HG03139 (cell line): ENCODE measurements around the gene DBET.
"Not testable (repeated sequence)": the region's sequence is repeated elsewhere in the genome, so short reads cannot be mapped to it uniquely, and the experiment has no call there.

Experiments used
- ATAC-seq: cut with Tn5 transposase; IDR thresholded peaks from one replicate; pipeline ENCODE4 v1.9.1; 2021; ENCODE audit not compliant: unreplicated experiment

DBET gene

DNA sequence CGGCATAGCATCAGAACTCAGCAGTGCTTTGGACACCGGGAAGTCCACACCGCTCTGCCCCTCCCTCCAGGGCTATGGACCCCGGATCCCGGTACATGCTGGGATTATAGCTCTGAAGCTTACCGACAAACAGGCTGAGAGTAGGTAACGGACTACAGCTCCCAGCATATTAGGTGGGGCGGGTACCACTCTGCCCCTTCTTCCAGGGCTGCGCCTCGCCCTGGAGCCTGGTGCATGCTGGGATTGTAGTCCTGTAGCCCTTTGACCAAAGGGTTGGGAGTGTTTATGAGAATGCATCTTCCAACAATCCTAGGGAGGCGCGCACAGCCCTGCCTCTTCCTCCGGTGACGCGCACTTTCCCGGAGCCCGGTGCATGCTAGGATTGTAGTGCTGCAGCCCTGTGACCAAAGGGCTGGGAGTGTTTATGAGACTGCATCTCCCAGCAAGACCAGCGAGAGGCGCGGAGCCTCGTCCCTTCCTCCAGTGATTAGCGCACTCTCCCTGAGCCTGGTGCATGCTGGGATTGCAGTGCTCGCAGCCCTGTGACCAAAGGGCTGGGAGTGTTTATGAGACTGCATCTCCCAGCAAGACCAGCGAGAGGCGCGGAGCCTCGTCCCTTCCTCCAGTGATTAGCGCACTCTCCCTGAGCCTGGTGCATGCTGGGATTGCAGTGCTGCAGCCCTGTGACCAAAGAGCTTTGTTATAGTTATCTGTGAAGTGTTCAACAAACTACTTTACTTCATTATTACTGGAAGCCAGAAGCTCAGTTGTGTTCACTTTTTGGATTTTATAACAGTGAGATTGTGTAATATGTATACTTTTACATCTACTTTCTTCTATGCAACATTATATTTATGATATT, 14.7 kb upstream of the DBET start:
- ATAC-seq = not testable (repeated sequence)

DNA sequence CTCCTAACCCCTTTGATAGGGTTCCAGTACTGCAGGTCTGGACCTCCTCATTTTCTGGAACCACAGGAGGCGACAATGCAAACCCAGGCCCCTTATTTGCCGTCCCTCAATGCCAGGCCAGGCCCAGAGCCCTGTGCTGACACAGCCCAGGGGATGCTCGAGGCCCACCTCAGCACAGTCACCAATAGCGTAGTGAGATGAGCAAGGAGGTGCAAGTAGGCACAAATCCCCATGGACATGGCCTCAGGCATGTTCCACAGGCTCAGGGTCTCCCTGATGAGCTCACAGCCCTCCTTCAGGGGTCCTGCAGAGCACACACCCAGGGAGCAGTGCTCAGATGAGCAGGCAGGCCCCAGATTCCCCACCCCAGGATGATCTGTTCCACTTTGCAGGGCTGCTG, 5.3 kb upstream of the DBET start:
- not testable (repeated sequence) for ATAC-seq

DNA sequence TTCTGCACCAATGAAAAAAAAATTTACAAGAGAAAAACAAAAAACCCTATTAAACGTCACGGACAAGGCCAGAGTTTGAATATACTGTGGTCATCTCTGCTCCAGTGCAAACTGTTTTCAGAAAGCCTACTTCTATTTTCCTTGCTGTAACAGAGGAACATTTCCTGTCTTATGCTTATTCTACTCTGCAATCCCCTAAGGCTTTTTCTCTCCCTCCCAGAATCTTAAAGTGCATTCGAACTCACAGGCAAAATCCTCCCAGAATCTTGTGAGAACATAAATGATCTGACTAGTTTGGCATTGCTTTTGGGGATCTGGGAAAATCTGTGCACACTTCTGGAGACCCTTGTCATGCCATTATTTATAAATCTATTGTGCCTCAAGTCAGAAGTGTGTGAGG, 503 bp downstream of the DBET start:
- not testable (repeated sequence) for ATAC-seq

DNA sequence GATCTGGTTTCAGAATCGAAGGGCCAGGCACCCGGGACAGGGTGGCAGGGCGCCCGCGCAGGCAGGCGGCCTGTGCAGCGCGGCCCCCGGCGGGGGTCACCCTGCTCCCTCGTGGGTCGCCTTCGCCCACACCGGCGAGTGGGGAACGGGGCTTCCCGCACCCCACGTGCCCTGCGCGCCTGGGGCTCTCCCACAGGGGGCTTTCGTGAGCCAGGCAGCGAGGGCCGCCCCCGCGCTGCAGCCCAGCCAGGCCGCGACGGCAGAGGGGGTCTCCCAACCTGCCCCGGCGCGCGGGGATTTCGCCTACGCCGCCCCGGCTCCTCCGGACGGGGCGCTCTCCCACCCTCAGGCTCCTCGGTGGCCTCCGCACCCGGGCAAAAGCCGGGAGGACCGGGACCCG, 4.0 kb downstream of the DBET start:
- not testable (repeated sequence) for ATAC-seq

- ATAC-seq = not testable (repeated sequence)
Measured at GRCh38 chr4:190093052-190093451, 28.8 kb downstream of the DBET start.

DNA sequence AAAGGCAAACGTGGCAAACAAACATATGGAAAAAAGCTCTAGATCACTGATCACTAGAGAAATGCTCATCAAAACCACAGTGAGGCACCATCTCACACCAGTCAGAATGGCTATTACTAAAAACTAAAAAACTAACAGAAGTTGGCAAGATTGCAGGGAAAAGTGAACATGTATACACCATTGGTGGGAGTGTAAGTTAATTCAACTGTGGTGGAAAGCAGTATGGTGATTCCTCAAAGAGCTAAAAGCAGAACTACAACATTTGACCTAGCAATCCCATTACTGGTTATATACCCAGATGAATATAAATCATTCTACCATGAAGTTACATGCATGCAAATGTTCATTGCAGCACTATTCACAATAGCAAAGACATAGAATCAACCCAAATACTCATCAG, 29.7 kb downstream of the DBET start:
- ATAC-seq = not testable (repeated sequence)

GRCh38 chr4:190095335-190095734, 31.0 kb downstream of the DBET start:
- not testable (repeated sequence) for ATAC-seq

DNA sequence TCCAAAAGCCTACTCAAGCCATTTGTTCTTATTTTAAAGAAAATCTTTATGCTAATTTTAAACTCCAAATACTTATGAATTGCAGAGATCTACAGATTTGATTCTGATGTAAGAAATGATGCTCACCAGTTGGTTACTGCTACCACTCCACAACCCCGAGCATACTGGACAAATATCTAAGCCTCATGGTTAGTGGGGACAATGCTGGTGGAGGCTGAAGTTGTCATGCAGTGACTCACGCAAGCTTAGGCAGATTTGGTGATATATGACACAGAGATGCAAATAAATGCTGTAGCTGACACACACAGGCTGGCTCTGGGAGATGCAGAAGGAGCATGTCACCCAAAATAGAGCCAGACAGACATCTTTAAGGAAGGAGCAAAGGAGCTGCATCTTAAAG, 35.3 kb downstream of the DBET start:
- not testable (repeated sequence) for ATAC-seq

DNA sequence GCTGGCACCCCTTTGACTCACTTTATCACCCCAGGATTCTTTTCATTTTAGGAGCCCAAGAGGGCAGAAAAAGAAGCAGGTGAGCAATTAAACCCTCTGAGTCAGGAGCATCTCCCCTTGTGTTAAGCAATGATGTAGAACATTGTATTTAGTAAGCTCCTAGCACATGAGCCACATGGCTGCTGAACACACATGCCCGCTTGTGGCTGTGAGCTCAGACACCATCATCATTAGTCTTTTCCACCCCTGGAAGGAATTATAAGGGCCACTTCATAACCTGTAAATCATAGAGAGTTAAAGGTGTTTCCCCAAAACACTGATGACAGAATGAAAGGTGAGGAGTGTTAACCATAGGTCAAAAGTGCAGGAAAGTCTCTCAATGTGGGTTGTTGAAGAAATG, 37.2 kb downstream of the DBET start:
- not testable (repeated sequence) for ATAC-seq

GRCh38 chr4:190106191-190106590, 41.9 kb downstream of the DBET start:
- ATAC-seq = not testable (repeated sequence)

DNA sequence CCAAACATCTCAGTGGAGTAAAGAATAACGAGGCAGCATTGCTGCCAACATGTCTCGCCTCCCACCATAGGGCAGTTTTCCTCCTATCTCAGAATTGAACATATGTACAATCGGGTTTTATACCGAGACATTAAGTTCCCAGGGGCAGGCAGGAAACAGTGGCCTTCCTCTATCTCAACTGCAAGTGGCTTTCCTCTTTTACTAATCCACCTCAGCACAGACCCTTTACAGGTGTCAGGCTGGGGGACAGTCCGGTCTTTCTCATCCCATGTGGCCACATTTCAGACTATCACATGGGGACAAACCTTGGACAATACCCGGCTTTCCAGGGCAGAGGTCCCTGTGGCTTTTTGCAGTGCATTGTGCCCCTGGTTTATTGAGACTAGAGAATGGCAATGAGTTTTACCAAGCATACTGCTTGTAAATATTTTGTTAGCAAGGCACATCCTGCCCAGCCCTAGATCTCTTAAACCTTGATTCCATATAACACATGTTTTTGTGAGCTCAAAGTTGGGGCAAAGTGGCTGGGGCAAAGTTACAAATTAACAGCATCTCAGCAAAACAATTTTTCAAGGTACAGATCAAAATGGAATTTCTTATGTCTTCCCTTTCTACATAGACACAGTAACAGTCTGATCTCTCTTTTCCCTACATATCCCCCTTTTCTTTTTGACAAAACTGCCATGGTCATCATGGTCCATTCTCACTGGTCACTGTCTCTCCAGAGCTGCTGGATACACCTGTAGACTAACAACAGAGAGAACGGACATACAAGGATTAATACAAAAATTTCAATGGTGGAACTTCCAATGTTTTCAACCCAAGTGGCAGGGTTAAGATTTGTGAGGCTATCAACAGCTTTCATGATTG, 42.5 kb downstream of the DBET start:
- not testable (repeated sequence) for ATAC-seq

GRCh38 chr4:190107766-190108485, 43.6 kb downstream of the DBET start:
- not testable (repeated sequence) for ATAC-seq

- ATAC-seq = not testable (repeated sequence)
Measured at GRCh38 chr4:190108756-190109155, 44.5 kb downstream of the DBET start.

GRCh38 chr4:190109390-190110011, 45.2 kb downstream of the DBET start:
- ATAC-seq = not testable (repeated sequence)

GRCh38 chr4:190110033-190110432, 45.7 kb downstream of the DBET start:
- ATAC-seq = not testable (repeated sequence)

DNA sequence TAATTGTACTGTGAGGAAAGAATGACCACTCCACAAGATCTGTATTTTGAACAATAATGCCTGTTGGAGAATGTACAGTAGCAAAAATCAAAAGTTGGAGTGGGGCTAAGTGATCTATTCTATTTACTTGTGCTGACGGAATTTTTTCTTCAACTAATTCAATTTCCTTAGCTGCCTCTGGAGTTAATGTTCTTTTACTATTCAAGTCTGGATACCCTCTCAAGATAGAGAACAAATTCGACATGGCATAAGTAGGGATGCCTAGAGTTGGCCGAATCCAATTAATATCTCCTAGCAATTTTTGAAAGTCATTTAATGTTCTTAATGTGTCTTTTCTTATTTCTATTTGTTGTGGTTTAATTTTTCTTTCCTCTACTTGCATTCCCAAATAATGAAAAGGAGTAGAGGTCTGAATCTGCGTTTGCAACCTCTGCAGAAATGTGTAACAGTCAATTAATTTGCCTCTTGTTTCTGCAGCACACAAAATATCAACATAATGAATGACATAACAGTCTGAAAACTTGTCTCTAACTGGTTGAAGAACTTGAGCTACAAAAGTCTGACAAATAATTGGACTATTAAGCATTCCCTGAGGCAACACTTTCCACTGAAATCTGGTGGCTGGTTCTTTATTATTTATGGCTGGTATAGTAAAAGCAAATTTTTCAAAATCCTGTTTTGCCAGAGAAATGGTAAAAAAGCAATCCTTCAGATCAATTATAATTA, 46.4 kb downstream of the DBET start:
- not testable (repeated sequence) for ATAC-seq

GRCh38 chr4:190112879-190113278, 48.6 kb downstream of the DBET start:
- not testable (repeated sequence) for ATAC-seq

DNA sequence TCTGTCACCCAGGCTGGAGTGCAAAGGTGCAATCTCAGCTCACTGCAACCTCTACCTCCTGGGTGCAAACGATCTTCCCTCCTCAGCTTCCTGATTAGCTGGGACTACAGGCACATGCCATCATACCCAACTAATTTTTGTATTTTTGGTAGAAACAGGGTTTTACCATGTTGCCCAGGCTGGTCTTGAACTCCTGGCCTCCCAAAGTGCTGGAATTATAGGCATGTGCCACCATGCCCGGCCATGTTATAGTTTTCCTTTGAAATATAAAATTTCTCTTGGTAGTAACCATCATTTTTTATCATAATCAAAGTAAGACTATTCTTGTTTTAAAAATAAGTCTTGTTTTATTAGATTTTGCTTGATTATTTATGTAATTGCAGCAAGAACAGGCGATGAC, 50.7 kb downstream of the DBET start:
- not testable (repeated sequence) for ATAC-seq
